Ectodermal cell (in vitro differentiated cells): ENCODE results near the gene HCAR3. TPM values are rescaled to one million over a fixed set of nuclear protein-coding genes. Genes with fewer than 3 reads are reported as not detected.
"Not testable (repeated sequence)": the region's sequence is repeated elsewhere in the genome, so short reads cannot be mapped to it uniquely, and the experiment has no call there.

Source experiments
- H3K27ac ChIP-seq: 2 replicates; pipeline ENCODE4 v1.7.0; 2013; ENCODE audit warnings: mild to moderate bottlenecking, low read depth, low read length; ENCODE audit not compliant: insufficient read depth, poor library complexity, severe bottlenecking
- H3K27me3 ChIP-seq: 2 replicates; pipeline ENCODE4 v1.7.0; 2013; ENCODE audit warnings: mild to moderate bottlenecking, low read length; ENCODE audit not compliant: insufficient read depth, control insufficient read depth, poor library complexity, severe bottlenecking
- H3K36me3 ChIP-seq: one replicate; pipeline ENCODE4 v1.7.0; 2013; ENCODE audit warnings: low read length; ENCODE audit not compliant: control insufficient read depth, insufficient read depth
- H3K4me1 ChIP-seq: one replicate; pipeline ENCODE4 v1.7.0; 2013; ENCODE audit warnings: low read length; ENCODE audit not compliant: control insufficient read depth, insufficient read depth
- H3K4me3 ChIP-seq: 2 replicates; pipeline ENCODE4 v1.7.0; 2013; ENCODE audit warnings: low read depth, low read length, control low read depth; ENCODE audit not compliant: insufficient read depth
- H3K9me3 ChIP-seq: 2 replicates; pipeline ENCODE4 v1.7.0; 2013; ENCODE audit warnings: mild to moderate bottlenecking, low read length, moderate library complexity; ENCODE audit not compliant: control insufficient read depth
- WGBS, 2 experiments: methylation state at CpG; one replicate each; pipeline ENCODE4 v1.1.7; 2013; ENCODE audit warnings: missing lambda C conversion rate in 2 of 2; 5-methylcytosine and 5-hydroxymethylcytosine counted together
- polyA plus RNA-seq, 4 experiments: library from polyadenylated mRNA; stranded (reverse); fragments of 50-300 nt; gene quantifications; one replicate each; pipeline ENCODE4 v1.2.3, GENCODE V29; 2013

The HCAR3 gene
- polyA plus RNA-seq (2013, experiment 1 of 4), result not detected
- polyA plus RNA-seq (2013, experiment 2 of 4), result not detected
- not detected for polyA plus RNA-seq (2013, experiment 3 of 4)
- not detected for polyA plus RNA-seq (2013, experiment 4 of 4)

DNA sequence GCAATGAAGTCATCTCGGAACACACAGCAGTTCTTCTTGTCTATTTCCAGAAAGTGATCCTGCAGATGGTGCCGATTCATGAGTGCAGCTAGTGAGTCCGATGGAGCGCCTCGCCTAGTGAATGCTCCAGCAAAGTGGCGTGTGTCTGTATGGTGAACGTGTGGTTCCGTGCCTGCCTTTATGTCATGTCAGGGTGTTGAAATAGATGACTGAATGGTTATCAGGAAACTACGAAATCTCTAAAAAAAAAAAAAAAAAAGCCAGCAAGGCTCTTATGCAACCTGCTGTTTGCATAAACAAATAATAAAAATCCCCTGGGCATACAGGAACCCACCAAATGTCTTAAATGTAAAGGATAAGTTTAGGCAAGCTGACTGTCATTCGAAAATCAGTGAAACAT is at the start of gene HCAR3:
TSS of gene HCAR3 (minus strand) at position 154 of the 400 bp plus-strand sequence. CDS start at position 80, 74 bp downstream.
- H3K9me3 ChIP-seq, H3K27me3 ChIP-seq, H3K4me3 ChIP-seq, H3K27ac ChIP-seq, H3K4me1 ChIP-seq, H3K36me3 ChIP-seq: not testable (repeated sequence)
- WGBS, 2 experiments, result 95 to 96% methylated on average over 8 to 9 of the region's 10 CpGs

GRCh38 chr12:122757568-122757967 is 41.0 kb upstream of the HCAR3 start:
- H3K36me3 ChIP-seq, result peaks cover 42% of the 10 kb centered on the region
- H3K9me3 ChIP-seq, result no peaks in the 10 kb centered on the region
- WGBS, 2 experiments, result 97 to 98% methylated on average over 1 of the region's 1 CpG

DNA sequence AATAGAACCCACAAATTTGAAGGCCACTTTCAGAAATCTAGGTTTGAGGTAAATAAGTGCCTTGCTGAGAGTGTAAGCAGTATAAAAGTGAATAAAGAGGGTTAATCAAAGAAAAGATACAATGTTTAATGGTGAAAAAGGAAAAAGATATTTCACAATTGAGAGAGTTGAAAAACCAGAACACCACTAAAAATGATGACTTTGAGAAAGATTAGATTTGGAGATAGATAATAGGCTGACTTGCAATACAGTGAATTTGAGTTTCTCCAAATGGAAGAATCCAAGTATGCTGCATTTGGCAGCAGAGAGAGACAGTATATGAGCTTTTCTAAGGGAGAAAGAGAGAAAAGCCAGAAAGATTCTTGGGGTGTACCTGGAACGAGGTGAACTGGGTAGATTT is 38.2 kb upstream of the HCAR3 start:
- Histone ChIP-seq H3K4me3 (no peak overlapping the region), H3K9me3 (no peaks in the 10 kb centered on the region), H3K27me3 (no peaks in the 10 kb centered on the region), H3K4me1 (peaks cover 7% of the 10 kb centered on the region), H3K27ac (no peak overlapping the region), H3K36me3 (peaks cover 37% of the 10 kb centered on the region)
- WGBS, 2 experiments, result 92 to 100% methylated on average over 1 of the region's 1 CpG

More at GRCh38 chr12:122757568-122757967, 41.0 kb upstream of the HCAR3 start:
- Histone ChIP-seq H3K4me3 (no peak overlapping the region), H3K27me3 (no peaks in the 10 kb centered on the region), H3K4me1 (peaks cover 7% of the 10 kb centered on the region), H3K27ac (no peak overlapping the region)

GRCh38 chr12:122753319-122753650 is 36.7 kb upstream of the HCAR3 start:
- H3K27ac ChIP-seq, result no peak overlapping the region
- 13 to 18% methylated on average over 5 of the region's 5 CpGs for WGBS, 2 experiments
- no peaks in the 10 kb centered on the region for H3K27me3 ChIP-seq
- peaks cover 25% of the 10 kb centered on the region for H3K36me3 ChIP-seq
- no peaks in the 10 kb centered on the region for H3K9me3 ChIP-seq
- peak overlapping the region; percentile 86 for H3K4me3 ChIP-seq
- H3K4me1 ChIP-seq, result peaks cover 7% of the 10 kb centered on the region

DNA sequence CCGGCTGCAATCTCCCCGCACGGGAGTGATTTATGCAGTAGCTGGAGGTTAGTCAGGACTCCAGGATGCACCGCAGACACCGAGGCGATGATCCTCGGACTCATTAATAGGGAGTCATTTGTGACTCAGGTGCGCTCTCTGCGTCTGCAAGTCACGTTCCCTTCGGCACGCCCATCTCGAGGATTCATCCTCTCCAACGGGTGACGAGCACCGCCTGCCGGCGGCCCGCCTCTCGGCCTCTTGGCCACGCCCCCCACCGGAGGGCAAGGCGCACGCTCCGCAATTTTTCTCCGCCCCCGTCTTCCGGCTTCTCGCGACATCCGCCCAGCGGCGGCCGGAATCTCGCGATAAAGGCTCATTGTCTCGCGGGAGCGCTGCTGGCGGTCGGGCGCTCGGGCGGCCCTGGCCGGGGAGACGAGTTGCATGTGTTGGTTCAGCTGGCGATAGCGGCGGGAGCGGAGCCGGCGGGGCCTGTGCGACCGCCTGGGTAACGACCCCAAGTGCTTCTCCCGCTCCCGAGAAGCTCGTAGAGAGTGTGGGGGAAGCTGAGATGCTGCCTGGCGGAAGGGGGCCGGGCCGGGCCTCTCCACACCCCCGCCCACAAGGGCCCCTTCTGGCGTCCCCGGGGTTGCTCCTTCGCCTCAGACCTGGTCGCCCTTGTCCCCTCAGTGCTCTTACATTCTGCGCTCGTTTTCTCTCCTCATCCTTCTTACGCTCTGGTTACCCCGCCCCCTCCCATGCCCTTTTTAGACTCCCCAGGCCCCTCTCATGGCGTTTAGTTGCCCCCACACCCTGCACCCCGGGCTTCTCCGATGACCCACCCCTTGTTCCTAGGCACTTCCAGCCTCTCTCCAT is 36.1 kb upstream of the HCAR3 start, which contains the start of gene DENR:
TSS of gene DENR (plus strand) at position 361 of the 855 bp plus-strand sequence. CDS start 878 bp downstream, outside the sequence.
- peak within 1 kb of the TSS; percentile 70 for H3K27ac ChIP-seq
- peaks cover 7% of the 10 kb centered on the region for H3K4me1 ChIP-seq
- H3K9me3 ChIP-seq, result no peaks in the 10 kb centered on the region
- H3K4me3 ChIP-seq, result peak within 1 kb of the TSS; percentile 86
- H3K36me3 ChIP-seq, result peaks cover 19% of the 10 kb centered on the region
- WGBS, 2 experiments, result 0% methylated on average over 73 of the region's 73 CpGs
- H3K27me3 ChIP-seq, result no peaks in the 10 kb centered on the region

GRCh38 chr12:122750781-122751515 is 34.3 kb upstream of the HCAR3 start:
- H3K27me3 ChIP-seq, H3K4me3 ChIP-seq, H3K9me3 ChIP-seq, H3K27ac ChIP-seq, H3K4me1 ChIP-seq: not testable (repeated sequence)
- 48 to 49% methylated on average over 17 of the region's 17 CpGs for WGBS, 2 experiments
- H3K36me3 ChIP-seq, result peaks cover 10% of the 10 kb centered on the region

DNA sequence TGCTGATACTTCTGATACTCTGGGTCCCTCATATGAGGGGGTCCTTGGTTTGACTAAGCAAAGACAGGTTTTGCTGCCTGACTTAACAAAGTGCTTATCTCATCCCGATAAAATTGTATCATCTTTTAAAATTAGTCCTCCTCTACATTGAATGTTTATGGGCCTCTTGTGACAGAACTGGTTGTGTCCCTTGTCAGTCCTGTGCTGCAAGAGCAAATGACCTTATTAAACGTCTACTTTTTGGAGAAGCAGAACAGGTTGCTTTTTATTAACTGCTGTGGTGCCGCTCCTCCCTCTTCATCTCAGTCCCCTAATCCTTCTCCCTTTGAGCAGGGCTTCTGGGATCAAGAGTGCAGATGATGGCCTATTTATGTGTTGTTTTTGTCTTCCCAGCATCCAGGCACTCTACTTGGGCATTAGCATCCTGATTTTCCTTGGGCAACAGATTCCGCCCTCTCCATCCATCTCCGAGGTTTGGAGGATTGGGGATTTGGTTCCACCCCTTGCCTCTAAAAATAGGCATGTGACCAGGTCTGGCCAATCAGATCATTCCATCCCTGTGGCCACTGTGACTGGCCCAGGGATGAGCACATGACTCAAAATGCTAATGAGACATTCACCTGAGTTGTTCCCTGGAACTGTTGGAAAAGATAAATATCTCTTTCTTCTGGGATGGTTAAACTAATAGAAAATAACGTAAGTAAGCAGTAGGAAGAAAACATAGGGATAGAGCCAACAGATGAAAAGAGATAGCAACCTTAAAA is 33.1 kb upstream of the HCAR3 start:
- Histone ChIP-seq H3K4me1 (peaks cover 7% of the 10 kb centered on the region), H3K9me3 (no peaks in the 10 kb centered on the region), H3K36me3 (no peaks in the 10 kb centered on the region), H3K27ac (no peak overlapping the region), H3K27me3 (no peaks in the 10 kb centered on the region), H3K4me3 (no peak overlapping the region)
- 91 to 93% methylated on average over 6 of the region's 6 CpGs for WGBS, 2 experiments

GRCh38 chr12:122747224-122748135 is 30.9 kb upstream of the HCAR3 start:
- H3K27ac ChIP-seq, result no peak overlapping the region
- no peak overlapping the region for H3K4me3 ChIP-seq
- no peaks in the 10 kb centered on the region for H3K27me3 ChIP-seq
- WGBS, 2 experiments, result 88 to 93% methylated on average over 9 of the region's 9 CpGs
- no peaks in the 10 kb centered on the region for H3K4me1 ChIP-seq
- no peaks in the 10 kb centered on the region for H3K9me3 ChIP-seq
- H3K36me3 ChIP-seq, result no peaks in the 10 kb centered on the region

- no peaks in the 10 kb centered on the region for H3K9me3 ChIP-seq
- no peak overlapping the region for H3K4me3 ChIP-seq
- no peaks in the 10 kb centered on the region for H3K27me3 ChIP-seq
- no peak overlapping the region for H3K27ac ChIP-seq
- no peaks in the 10 kb centered on the region for H3K4me1 ChIP-seq
- no peaks in the 10 kb centered on the region for H3K36me3 ChIP-seq
- WGBS, 2 experiments, result 96 to 97% methylated on average over 7 of the region's 7 CpGs
These were observed 27.4 kb upstream of the HCAR3 start for GRCh38 chr12:122743895-122744525.
